B cell (primary cell): Measurements from ENCODE around the gene PHF23. TPM values are rescaled to one million over a fixed set of nuclear protein-coding genes. Genes with fewer than 3 reads are reported as not detected.

Experiments used
- ATAC-seq: fragments of 200-7000 bp; cut with Tn5 transposase; one replicate; pipeline ENCODE4 v1.10.0; 2021; ENCODE audit warnings: low read depth, mild to moderate bottlenecking, moderate number of reproducible peaks, moderate library complexity
- CTCF ChIA-PET: fragments of 350-600 bp; sonication (Branson Sonifier 250); formaldehyde crosslinking; loops from one replicate; lab custom pipeline; 2021; ENCODE audit warnings: antibody characterized with exemption, inconsistent platforms; lab: Charles Lee
- POLR2A ChIA-PET: fragments of 350-600 bp; sonication (Branson Sonifier 250); formaldehyde crosslinking; loops from one replicate; lab custom pipeline; 2021; ENCODE audit warnings: antibody characterized with exemption; lab: Charles Lee
- DNase-seq: peaks from one replicate; pipeline ENCODE4 v3.0.0; 2013
- H2AFZ ChIP-seq: 2 replicates; pipeline ENCODE4 v1.6.1; 2012; ENCODE audit warnings: mild to moderate bottlenecking, low read depth, low read length; ENCODE audit not compliant: insufficient read depth, poor library complexity, severe bottlenecking
- H3K27ac ChIP-seq, 2 donors: 1 replicate in 1 of 2; 2 replicates in 1 of 2; pipeline ENCODE4 v1.5.1; 2012 to 2013; ENCODE audit warnings: low read length in 2 of 2, mild to moderate bottlenecking in 2 of 2, moderate library complexity in 1 of 2
- H3K27me3 ChIP-seq, 4 experiments: fragments of 200-600 bp in 1 of 4; sonication (generic) in 1 of 4; replicated peaks in 1 of 4; 1 replicate in 2 of 4; 2 replicates in 2 of 4; pipeline versions ENCODE4 v1.6.1 to v1.7.0; 2013 to 2016; ENCODE audit warnings: low read length in 3 of 4, mild to moderate bottlenecking in 2 of 4, mixed read lengths in 1 of 4, moderate library complexity in 1 of 4; ENCODE audit not compliant: insufficient read depth in 4 of 4, control insufficient read depth in 3 of 4; ENCODE audit errors: control extremely low read depth in 1 of 4
- H3K36me3 ChIP-seq, 2 experiments: replicated peaks in 1 of 2; 1 replicate in 1 of 2; 2 replicates in 1 of 2; pipeline versions ENCODE4 v1.6.1 to v1.7.1; 2013; ENCODE audit warnings: low read length in 1 of 2; ENCODE audit not compliant: insufficient read depth in 2 of 2, control insufficient read depth in 1 of 2; ENCODE audit errors: control extremely low read depth in 1 of 2, extremely low read depth in 1 of 2
- H3K4me1 ChIP-seq, 2 donors: fragments of 200-600 bp in 1 of 2; sonication (generic) in 1 of 2; 1 replicate in 1 of 2; 2 replicates in 1 of 2; pipeline versions ENCODE4 v1.5.1 to v1.6.1; 2013 to 2017; ENCODE audit warnings: low read length in 2 of 2; ENCODE audit not compliant: control insufficient read depth in 2 of 2, insufficient read depth in 2 of 2
- H3K4me2 ChIP-seq: replicated peaks from 2 replicates; pipeline ENCODE3; 2012; ENCODE audit warnings: mild to moderate bottlenecking, low read depth, low read length; ENCODE audit not compliant: poor library complexity, severe bottlenecking
- H3K4me3 ChIP-seq, 5 experiments: fragments of 200-600 bp in 1 of 5; sonication (generic) in 1 of 5; 1 replicate in 3 of 5; 2 replicates in 2 of 5; pipeline versions ENCODE4 v1.5.1 to v1.7.0; 2011 to 2016; ENCODE audit warnings: low read length in 4 of 5, mild to moderate bottlenecking in 4 of 5, low read depth in 2 of 5, control low read depth in 1 of 5, moderate library complexity in 1 of 5; ENCODE audit not compliant: insufficient read depth in 1 of 5; ENCODE audit errors: control extremely low read depth in 1 of 5, extremely low read depth in 1 of 5
- H3K79me2 ChIP-seq: fragments of 200-600 bp; sonication (generic); one replicate; pipeline ENCODE4 v1.6.0; 2016; ENCODE audit warnings: low read length; ENCODE audit not compliant: control insufficient read depth, insufficient read depth
- H3K9ac ChIP-seq: fragments of 200-600 bp; sonication (generic); 2 replicates; pipeline ENCODE4 v1.6.1; 2017; ENCODE audit warnings: mild to moderate bottlenecking, low read length, moderate library complexity
- H3K9me3 ChIP-seq, 3 donors: one replicate each; pipeline versions ENCODE4 v1.6.1 to v1.7.1; 2013; ENCODE audit warnings: low read length in 2 of 3; ENCODE audit not compliant: control insufficient read depth in 2 of 3, insufficient read depth in 1 of 3; ENCODE audit errors: control extremely low read depth in 1 of 3
- H4K20me1 ChIP-seq: 2 replicates; pipeline ENCODE4 v1.6.0; 2012; ENCODE audit warnings: mild to moderate bottlenecking, low read length; ENCODE audit not compliant: insufficient read depth, control insufficient read depth, poor library complexity, severe bottlenecking
- H3K27ac Mint-ChIP-seq: one replicate; pipeline ENCODE4 v1.8.0; 2021; ENCODE audit warnings: mixed read lengths
- H3K27me3 Mint-ChIP-seq: one replicate; pipeline ENCODE4 v1.8.0; 2021; ENCODE audit warnings: mixed read lengths
- H3K4me1 Mint-ChIP-seq: one replicate; pipeline ENCODE4 v1.8.0; 2021; ENCODE audit warnings: mixed read lengths
- H3K4me3 Mint-ChIP-seq: one replicate; pipeline ENCODE4 v1.8.0; 2021; ENCODE audit warnings: mixed read lengths
- H3K9me3 Mint-ChIP-seq: one replicate; pipeline ENCODE4 v1.8.0; 2022; ENCODE audit warnings: mixed read lengths; ENCODE audit not compliant: insufficient read depth
- CTCF ChIP-seq: fragments of 200-600 bp; IDR thresholded peaks from one replicate; pipeline ENCODE4 v1.8.0; 2022; ENCODE audit warnings: antibody characterized with exemption, mild to moderate bottlenecking
- EZH2 ChIP-seq: IDR thresholded peaks from 2 replicates; pipeline ENCODE4 v1.6.1; 2012; ENCODE audit warnings: borderline replicate concordance, low read depth, mild to moderate bottlenecking, moderate library complexity, low read length; ENCODE audit not compliant: insufficient read depth, poor library complexity, severe bottlenecking
- WGBS: methylation state at CpG from one replicate; pipeline ENCODE4 v1.1.5; 2013; ENCODE audit warnings: missing lambda C conversion rate; ENCODE audit not compliant: insufficient coverage; 5-methylcytosine and 5-hydroxymethylcytosine counted together
- intact Hi-C: fragments of 100-400 bp; cut with micrococcal nuclease; formaldehyde crosslinking; loops from one replicate; pipeline ENCODE4 v1.10.0; 2022
- polyA plus RNA-seq: library from polyadenylated mRNA; depleted of rRNA; stranded (reverse); fragments of >200 nt; gene quantifications from 2 replicates; pipeline ENCODE4 v1.2.3, GENCODE V29; 2012
- total RNA-seq, 2 donors: library from RNA; stranded (reverse); fragments of 120-200 nt in 1 of 2; gene quantifications; 1 replicate in 1 of 2; 2 replicates in 1 of 2; pipeline versions ENCODE4 v1.2.3 to v1.2.4, GENCODE V29; 2013 to 2022

PHF23 gene
- total and polyA plus RNA-seq, 2 donors (not counting 1 experiment from before 2014, with no cell fraction given) = 17.6 to 42.3 TPM

DNA sequence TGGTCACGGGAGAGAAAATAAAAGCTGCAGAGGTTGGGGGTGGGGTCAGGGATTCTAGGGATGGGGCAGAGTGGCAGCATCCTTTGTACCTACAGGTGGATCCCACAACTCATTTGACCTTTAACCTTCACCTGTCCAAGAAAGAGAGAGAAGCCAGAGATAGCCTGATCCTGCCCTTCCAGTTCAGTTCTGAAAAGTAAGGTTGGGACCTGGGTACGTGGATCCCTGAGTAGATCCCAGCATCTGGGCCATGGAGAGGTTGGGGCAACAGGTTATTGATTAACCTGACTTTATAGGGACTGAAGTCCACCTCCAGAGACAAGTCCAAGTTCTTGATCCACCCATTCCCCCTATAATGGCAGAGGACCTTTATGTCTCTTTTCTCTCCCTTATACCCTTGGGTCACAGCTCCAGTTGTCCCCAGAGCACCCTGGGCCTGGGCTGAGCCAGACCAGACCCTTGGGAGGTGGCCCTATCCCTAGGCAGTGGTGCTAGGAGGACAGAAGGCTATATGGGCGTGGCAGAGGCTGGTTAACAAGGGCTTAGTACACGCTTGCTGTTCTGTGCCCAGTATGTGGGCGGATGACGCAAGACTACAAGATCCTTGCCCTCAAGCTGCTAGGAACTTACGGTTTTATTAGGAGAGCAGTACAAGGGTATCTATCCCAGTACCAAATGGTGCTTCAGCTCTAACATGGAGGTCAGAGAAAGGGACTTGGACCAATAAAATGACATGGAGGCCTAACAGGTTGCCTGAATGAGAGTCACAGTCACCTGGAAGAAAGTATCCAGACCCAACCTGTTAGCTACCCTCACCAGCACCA, 19.7 kb upstream of the PHF23 start:
- POLR2A ChIA-PET = no interaction called here
- Mint-ChIP-seq H3K4me3 (no peak overlapping the region), H3K4me1 (peaks cover 26% of the 10 kb centered on the region), H3K27me3 (peaks cover 13% of the 10 kb centered on the region), H3K27ac (no peak overlapping the region), H3K9me3 (no peaks in the 10 kb centered on the region)
- peaks cover 0 to 4% (median 0%) of the 10 kb centered on the region in 3 donors for H3K9me3 ChIP-seq
- no peak overlapping the region for H3K27ac ChIP-seq
- H3K4me1 ChIP-seq = peaks cover 27 to 32% of the 10 kb centered on the region in 2 donors
- TF ChIP-seq EZH2 (no peak), CTCF (no peak)
- no peak overlapping the region for H2AFZ ChIP-seq
- H3K36me3 ChIP-seq = peaks cover 9 to 42% of the 10 kb centered on the region in 2 experiments
- H3K79me2 ChIP-seq = peaks cover 6% of the 10 kb centered on the region
- H3K9ac ChIP-seq = no peak overlapping the region
- 94% methylated on average over 6 of the region's 7 CpGs for WGBS
- peak; percentile 18 for DNase-seq
- intact Hi-C loops = no loop called here
- ATAC-seq = no peak
- CTCF ChIA-PET = interaction anchor here (1.3 to 1.4 kb wide), 2 partner anchors 34 to 207 kb away, joined by 3 read pairs; no protein-coding TSS in a partner anchor
- H4K20me1 ChIP-seq = no peaks in the 10 kb centered on the region
- H3K4me2 ChIP-seq = no peak overlapping the region
- no peak overlapping the region for H3K4me3 ChIP-seq
- peaks cover 0 to 17% (median 8%) of the 10 kb centered on the region in 4 experiments for H3K27me3 ChIP-seq
